ENCODE data around the gene IQSEC2. TPM values are rescaled to one million over a fixed set of nuclear protein-coding genes. Genes with fewer than 3 reads are reported as not detected.
A peak's percentile ranks its signal among the peaks of the same experiment; 100 is the strongest.

The IQSEC2 gene
- total and polyA plus RNA-seq, 2 donors (not counting 1 experiment from before 2014, with no cell fraction given): 0.58 to 0.94 TPM

- Histone ChIP-seq H4K20me1 (ENCODE audit: control insufficient read depth, insufficient read depth, low read length, poor library complexity, severe bottlenecking) (peaks cover 18% of the 10 kb centered on the region), H3K36me3 (replicated peaks in 1 of 2; ENCODE audit: control extremely low read depth in 1 of 2, control insufficient read depth in 1 of 2, extremely low read depth in 1 of 2, insufficient read depth in 2 of 2, low read length in 1 of 2) (peaks cover 0 to 3% of the 10 kb centered on the region in 2 experiments), H3K79me2 (ENCODE audit: control insufficient read depth, insufficient read depth, low read length) (peaks cover 37% of the 10 kb centered on the region), H3K4me1 (ENCODE audit: control insufficient read depth in 2 of 2, insufficient read depth in 2 of 2, low read length in 2 of 2) (peaks cover 24 to 26% of the 10 kb centered on the region in 2 donors), H2AFZ (ENCODE audit: insufficient read depth, low read depth, low read length, poor library complexity, severe bottlenecking) (peak overlapping the region; percentile 7), H3K9me3 (ENCODE audit: control extremely low read depth in 1 of 3, control insufficient read depth in 2 of 3, insufficient read depth in 1 of 3, low read length in 2 of 3) (no peaks in the 10 kb centered on the region), H3K27me3 (replicated peaks in 1 of 4; ENCODE audit: control extremely low read depth in 1 of 4, control insufficient read depth in 3 of 4, insufficient read depth in 4 of 4, low read length in 3 of 4) (no peaks in the 10 kb centered on the region), H3K4me3 (ENCODE audit: control extremely low read depth in 1 of 5, extremely low read depth in 1 of 5, insufficient read depth in 1 of 5, low read depth in 2 of 5, low read length in 4 of 5) (no peak overlapping the region), H3K4me2 (replicated peaks; ENCODE audit: low read depth, low read length, poor library complexity, severe bottlenecking) (no peak overlapping the region), H3K27ac (ENCODE audit: low read length in 2 of 2) (no peak overlapping the region), H3K9ac (ENCODE audit: low read length) (no peak overlapping the region)
- H3K4me1 Mint-ChIP-seq: peaks cover 21% of the 10 kb centered on the region
- ATAC-seq (ENCODE audit: low read depth): no peak
- no peak overlapping the region for H3K4me3 Mint-ChIP-seq
- H3K27me3 Mint-ChIP-seq: no peaks in the 10 kb centered on the region
- intact Hi-C loops (cut with micrococcal nuclease): loop anchor here (5.0 to 10.0 kb wide), 3 partner anchors 152 to 230 kb away; partner anchors contain the start of gene HSD17B10
- peak overlapping the region; percentile 6 for H3K27ac Mint-ChIP-seq
- 100% methylated on average over 1 of the region's 7 CpGs for WGBS (ENCODE audit: insufficient coverage)
- no peaks in the 10 kb centered on the region for H3K9me3 Mint-ChIP-seq (ENCODE audit: insufficient read depth)
- no peak for TF ChIP-seq EZH2 (IDR thresholded peaks at IDR 0.05; ENCODE audit: borderline replicate concordance, insufficient read depth, low read depth, low read length, poor library complexity, severe bottlenecking)
- TF ChIP-seq CTCF (IDR thresholded peaks at IDR 0.05): no peak
- ChIA-PET POLR2A (no interaction called here), CTCF (no interaction called here)
- no peak for DNase-seq
These were observed 54.1 kb downstream of the IQSEC2 start for GRCh38 chrX:53227224-53227765.
